OCI-LY7 (cell line): ENCODE measurements around the gene DNMBP. TPM values are rescaled to one million over a fixed set of nuclear protein-coding genes. Genes with fewer than 3 reads are reported as not detected.

Experiments
- BruUV-seq: library from RNA; stranded (reverse); fragments of 400-500 nt; replicated peaks from 2 replicates; lab custom pipeline; 2021; lab: Mats Ljungman, UMichigan
- CTCF ChIA-PET: fragments of 300-600 bp; sonication (Branson Sonifier 250); formaldehyde crosslinking; loops from one replicate; lab custom pipeline; 2022; ENCODE audit warnings: antibody characterized with exemption; ENCODE audit not compliant: unreplicated experiment; lab: Charles Lee
- POLR2A ChIA-PET: fragments of 300-600 bp; sonication (Branson Sonifier 250); formaldehyde crosslinking; loops from one replicate; lab custom pipeline; 2022; ENCODE audit warnings: antibody characterized with exemption; lab: Charles Lee
- DNase-seq: peaks from one replicate; pipeline ENCODE4 v3.0.0-alpha.2; 2015; ENCODE audit warnings: low spot score
- H2AFZ ChIP-seq: fragments of 200-600 bp; sonication (generic), shearing (Covaris generic); 2 replicates; pipeline ENCODE4 v1.6.1; 2014; ENCODE audit warnings: mild to moderate bottlenecking, antibody characterized with exemption, low read length, moderate library complexity
- H3K27ac ChIP-seq: fragments of 200-600 bp; sonication (generic); 2 replicates; pipeline ENCODE4 v1.5.1; 2014; ENCODE audit warnings: mixed run types, low read depth, mild to moderate bottlenecking, moderate library complexity, low read length, inconsistent platforms; ENCODE audit not compliant: poor library complexity, severe bottlenecking
- H3K36me3 ChIP-seq: fragments of 200-600 bp; sonication (generic); 2 replicates; pipeline ENCODE4 v1.6.1; 2014; ENCODE audit warnings: mild to moderate bottlenecking, antibody characterized with exemption, low read length, moderate library complexity, mixed read lengths; ENCODE audit not compliant: insufficient read depth
- H3K4me1 ChIP-seq: fragments of 200-600 bp; sonication (generic); 2 replicates; pipeline ENCODE4 v1.5.1; 2014; ENCODE audit warnings: mild to moderate bottlenecking, low read length; ENCODE audit not compliant: insufficient read depth, poor library complexity, severe bottlenecking
- H3K4me2 ChIP-seq: fragments of 200-600 bp; sonication (generic); 2 replicates; pipeline ENCODE4 v1.6.1; 2014; ENCODE audit warnings: mild to moderate bottlenecking, low read length
- H3K4me3 ChIP-seq: fragments of 200-600 bp; sonication (generic); 2 replicates; pipeline ENCODE4 v1.5.1; 2014; ENCODE audit warnings: mild to moderate bottlenecking, low read depth, low read length; ENCODE audit not compliant: poor library complexity, severe bottlenecking
- H3K79me2 ChIP-seq: fragments of 200-600 bp; sonication (generic); 2 replicates; pipeline ENCODE4 v1.6.1; 2016; ENCODE audit warnings: low read depth, mild to moderate bottlenecking, low read length, moderate library complexity, mixed read lengths; ENCODE audit not compliant: insufficient read depth
- H3K9me2 ChIP-seq: fragments of 200-600 bp; sonication (generic); 2 replicates; pipeline ENCODE4 v1.6.1; 2016; ENCODE audit warnings: mild to moderate bottlenecking, low read length, mixed read lengths; ENCODE audit not compliant: insufficient read depth
- H3K9me3 ChIP-seq: fragments of 200-600 bp; sonication (generic); 2 replicates; pipeline ENCODE4 v1.6.1; 2014; ENCODE audit warnings: mild to moderate bottlenecking, mixed run types, low read length, mixed read lengths
- H4K20me1 ChIP-seq: fragments of 200-600 bp; sonication (generic); 2 replicates; pipeline ENCODE4 v1.6.1; 2014; ENCODE audit warnings: mild to moderate bottlenecking, antibody characterized with exemption, low read length, moderate library complexity, mixed read lengths; ENCODE audit not compliant: insufficient read depth
- EZH2phosphoT487 ChIP-seq: fragments of 200-600 bp; sonication (generic); IDR thresholded peaks from 2 replicates; pipeline ENCODE4 v1.6.1; 2018; ENCODE audit warnings: low read depth, borderline replicate concordance, mild to moderate bottlenecking, mixed run types, antibody characterized with exemption, low read length, moderate library complexity, mixed read lengths
- intact Hi-C: fragments of 100-400 bp; cut with micrococcal nuclease; formaldehyde crosslinking; loops from one replicate; pipeline ENCODE4 v1.10.0; 2022; ENCODE audit not compliant: unreplicated experiment
- total RNA-seq, 2 experiments: library from RNA; depleted of rRNA in 1 of 2; stranded (reverse); fragments of >200 nt in 1 of 2; shearing (Covaris generic) in 1 of 2; gene quantifications; 2 replicates each; pipeline ENCODE4 v1.2.3, GENCODE V29; 2014 to 2022
- TF ChIP-seq, protein P1 (sequence below): fragments of 200-600 bp; sonication (generic); conservative IDR thresholded peaks from 2 replicates; pipeline ENCODE4 v1.5.1; 2014; ENCODE audit warnings: mild to moderate bottlenecking, antibody characterized with exemption, low read length, moderate library complexity, mixed read lengths

DNMBP gene
- total RNA-seq, 2 experiments from 2014 or later = 27.0 to 36.2 TPM

DNA sequence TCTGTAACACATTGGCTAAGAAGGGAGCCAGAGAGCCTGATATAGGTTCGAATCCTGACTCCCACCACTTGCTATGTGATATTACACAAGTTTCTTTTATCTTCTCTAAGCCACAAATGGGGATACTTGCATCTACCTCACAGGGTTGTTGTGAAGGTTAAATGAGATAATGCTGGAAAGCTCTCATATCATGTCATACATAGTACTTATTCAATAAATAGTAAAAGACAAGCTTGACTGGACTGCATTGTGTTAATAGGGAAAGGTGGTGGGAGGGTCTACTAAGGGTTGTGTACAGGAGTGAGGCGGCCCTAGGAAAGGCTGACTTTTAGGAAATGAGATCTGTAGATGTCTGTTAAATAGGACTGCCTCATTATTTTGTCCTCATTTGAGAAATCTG lies 35.8 kb upstream of the DNMBP start:
- DNase-seq = no peak
- intact Hi-C loops = no loop called here
- no TSS peak for BruUV-seq
- ChIA-PET CTCF (interaction anchor here (0.5 to 2.5 kb wide), 7 partner anchors 25 to 200 kb away, joined by 3 to 16 read pairs (median 4); partner anchors contain the start of gene DNMBP), POLR2A (interaction anchor here (0.6 to 2.3 kb wide), 13 partner anchors 15 to 294 kb away, joined by 3 to 10 read pairs (median 4); partner anchors contain the start of gene DNMBP)
- Histone ChIP-seq H4K20me1 (no peaks in the 10 kb centered on the region), H3K79me2 (no peaks in the 10 kb centered on the region), H2AFZ (peak overlapping the region; percentile 69; the same call in 1 of the 2 replicates), H3K4me2 (peak overlapping the region; percentile 37), H3K36me3 (no peaks in the 10 kb centered on the region), H3K4me3 (no peak overlapping the region), H3K4me1 (peaks cover 50% of the 10 kb centered on the region), H3K9me3 (no peaks in the 10 kb centered on the region), H3K9me2 (no peaks in the 10 kb centered on the region), H3K27ac (no peak overlapping the region)
- TF ChIP-seq EZH2phosphoT487 = no peak
- TF ChIP-seq, protein P1, sequence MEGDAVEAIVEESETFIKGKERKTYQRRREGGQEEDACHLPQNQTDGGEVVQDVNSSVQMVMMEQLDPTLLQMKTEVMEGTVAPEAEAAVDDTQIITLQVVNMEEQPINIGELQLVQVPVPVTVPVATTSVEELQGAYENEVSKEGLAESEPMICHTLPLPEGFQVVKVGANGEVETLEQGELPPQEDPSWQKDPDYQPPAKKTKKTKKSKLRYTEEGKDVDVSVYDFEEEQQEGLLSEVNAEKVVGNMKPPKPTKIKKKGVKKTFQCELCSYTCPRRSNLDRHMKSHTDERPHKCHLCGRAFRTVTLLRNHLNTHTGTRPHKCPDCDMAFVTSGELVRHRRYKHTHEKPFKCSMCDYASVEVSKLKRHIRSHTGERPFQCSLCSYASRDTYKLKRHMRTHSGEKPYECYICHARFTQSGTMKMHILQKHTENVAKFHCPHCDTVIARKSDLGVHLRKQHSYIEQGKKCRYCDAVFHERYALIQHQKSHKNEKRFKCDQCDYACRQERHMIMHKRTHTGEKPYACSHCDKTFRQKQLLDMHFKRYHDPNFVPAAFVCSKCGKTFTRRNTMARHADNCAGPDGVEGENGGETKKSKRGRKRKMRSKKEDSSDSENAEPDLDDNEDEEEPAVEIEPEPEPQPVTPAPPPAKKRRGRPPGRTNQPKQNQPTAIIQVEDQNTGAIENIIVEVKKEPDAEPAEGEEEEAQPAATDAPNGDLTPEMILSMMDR = no peak

DNA sequence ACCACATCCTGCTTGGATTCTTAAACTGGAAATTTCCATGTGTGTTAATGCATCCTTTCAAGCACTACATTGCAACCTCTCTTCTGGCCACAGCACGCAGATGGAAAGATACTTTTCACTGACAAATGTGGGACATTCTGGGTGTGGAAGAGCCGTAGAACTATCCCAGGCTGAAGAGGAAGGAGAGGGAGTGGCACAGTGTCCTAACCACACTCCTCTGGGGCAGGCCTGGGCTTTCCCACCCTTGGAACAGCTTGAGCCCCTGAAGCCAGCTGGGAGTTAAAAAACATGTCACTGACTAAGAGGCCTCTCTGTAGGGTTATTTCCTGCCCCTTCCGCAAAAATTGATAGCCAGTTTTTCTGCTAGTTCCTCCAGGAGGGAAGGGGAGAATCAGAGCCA lies 34.0 kb upstream of the DNMBP start:
- Histone ChIP-seq H3K4me3 (no peak overlapping the region), H3K27ac (no peak overlapping the region), H3K79me2 (no peaks in the 10 kb centered on the region), H3K9me3 (no peaks in the 10 kb centered on the region), H3K4me1 (peaks cover 43% of the 10 kb centered on the region), H4K20me1 (no peaks in the 10 kb centered on the region), H3K4me2 (no peak overlapping the region), H3K9me2 (no peaks in the 10 kb centered on the region), H3K36me3 (no peaks in the 10 kb centered on the region), H2AFZ (peak overlapping the region; percentile 48)
- intact Hi-C loops = no loop called here
- CTCF ChIA-PET = interaction anchor here (2.5 kb wide), 1 partner anchor 23 kb away, joined by 16 read pairs; no protein-coding TSS in a partner anchor
- POLR2A ChIA-PET = interaction anchor here (0.7 kb wide), 2 partner anchors 10 to 382 kb away, joined by 3 to 4 read pairs; no protein-coding TSS in a partner anchor
- no TSS peak for BruUV-seq
- no peak for TF ChIP-seq EZH2phosphoT487
- TF ChIP-seq, protein P1 = no peak
- DNase-seq = no peak

DNA sequence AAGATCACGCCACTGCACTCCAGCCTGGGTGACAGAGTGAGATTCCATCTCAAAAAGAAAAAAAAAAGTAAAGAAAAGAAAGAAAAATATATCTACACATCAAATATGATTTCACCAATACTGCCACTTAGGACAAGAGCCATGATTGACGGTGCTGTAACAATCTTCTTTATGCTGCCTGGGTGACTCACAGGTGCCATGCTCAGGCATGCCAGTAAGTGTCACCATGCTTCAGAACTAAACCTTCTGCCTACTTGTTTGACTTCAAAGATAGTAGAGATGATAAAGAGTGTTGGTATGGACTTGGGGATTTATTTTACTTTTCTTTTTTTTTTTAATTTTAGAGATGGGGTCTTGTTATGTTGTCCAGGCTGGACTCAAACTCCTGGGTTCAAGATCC lies 33.6 kb upstream of the DNMBP start:
- H3K4me3 ChIP-seq = no peak overlapping the region
- intact Hi-C loops = no loop called here
- H3K36me3 ChIP-seq = no peaks in the 10 kb centered on the region
- no peaks in the 10 kb centered on the region for H3K9me3 ChIP-seq
- H3K4me1 ChIP-seq = peaks cover 48% of the 10 kb centered on the region
- no peak for DNase-seq
- H3K27ac ChIP-seq = no peak overlapping the region
- H3K4me2 ChIP-seq = no peak overlapping the region
- ChIA-PET CTCF (no interaction called here), POLR2A (no interaction called here)
- peak overlapping the region; percentile 48 for H2AFZ ChIP-seq
- H4K20me1 ChIP-seq = no peaks in the 10 kb centered on the region
- H3K9me2 ChIP-seq = no peaks in the 10 kb centered on the region
- H3K79me2 ChIP-seq = no peaks in the 10 kb centered on the region
- no peak for TF ChIP-seq EZH2phosphoT487
- TF ChIP-seq, protein P1 = peak; percentile 21; the same call in 1 of the 2 replicates
- no TSS peak for BruUV-seq
